ENCODE results near the gene ALDH16A1.

Gene ALDH16A1

GRCh38 chr19:49453013-49453756, at the start of gene ALDH16A1:
Gene ALDH16A1, plus strand, starts transcription at chr19:49453225. Its CDS starts 107 bp downstream, at chr19:49453332.
- peak; percentile 96 to 97 for DNase-seq (ENCODE audit: extremely low read depth in 1 of 2, low read depth in 1 of 2)

DNA sequence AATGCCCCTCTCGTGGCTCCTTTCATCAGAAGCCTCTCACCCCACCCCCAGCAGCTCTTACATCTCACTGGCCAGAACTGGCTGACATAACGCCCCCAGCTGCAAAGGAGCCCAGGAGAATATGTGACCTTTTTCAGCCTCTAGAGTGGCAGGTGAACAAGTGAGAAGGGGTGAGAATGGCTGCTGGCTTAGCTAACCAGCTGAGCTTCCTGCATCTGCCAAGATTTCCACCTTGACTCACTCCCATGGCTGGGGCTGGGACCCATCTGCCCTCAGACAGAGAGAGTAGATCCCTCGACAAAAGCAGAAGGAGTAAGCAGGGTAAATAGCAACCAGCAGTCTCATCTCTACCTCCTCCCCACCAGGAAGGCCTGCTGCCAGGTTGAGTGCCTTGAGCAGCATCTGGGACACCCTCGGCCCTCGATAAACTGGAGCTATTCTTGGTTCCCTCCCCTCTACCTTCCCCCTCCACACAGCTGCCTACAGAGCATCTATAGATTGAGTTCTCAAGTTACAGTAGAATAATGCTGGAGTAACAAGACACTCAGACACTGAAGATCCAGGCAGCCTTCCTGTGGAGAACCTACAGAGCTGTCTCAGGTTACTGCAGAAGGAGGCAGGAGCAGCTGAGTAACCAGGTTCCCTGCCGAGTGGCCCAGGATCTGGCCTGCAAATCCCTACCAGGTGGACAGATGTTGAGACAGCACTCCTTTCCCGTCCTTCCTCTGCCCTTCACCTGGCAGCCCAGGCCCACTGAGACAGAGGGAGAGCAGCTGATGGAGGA, 49.4 kb upstream of the ALDH16A1 start:
- DNase-seq (ENCODE audit: extremely low read depth in 1 of 2, low read depth in 1 of 2): no peak

- no peak for DNase-seq (ENCODE audit: extremely low read depth in 1 of 2, low read depth in 1 of 2)
These were observed 45.9 kb upstream of the ALDH16A1 start for GRCh38 chr19:49407079-49407478.

DNA sequence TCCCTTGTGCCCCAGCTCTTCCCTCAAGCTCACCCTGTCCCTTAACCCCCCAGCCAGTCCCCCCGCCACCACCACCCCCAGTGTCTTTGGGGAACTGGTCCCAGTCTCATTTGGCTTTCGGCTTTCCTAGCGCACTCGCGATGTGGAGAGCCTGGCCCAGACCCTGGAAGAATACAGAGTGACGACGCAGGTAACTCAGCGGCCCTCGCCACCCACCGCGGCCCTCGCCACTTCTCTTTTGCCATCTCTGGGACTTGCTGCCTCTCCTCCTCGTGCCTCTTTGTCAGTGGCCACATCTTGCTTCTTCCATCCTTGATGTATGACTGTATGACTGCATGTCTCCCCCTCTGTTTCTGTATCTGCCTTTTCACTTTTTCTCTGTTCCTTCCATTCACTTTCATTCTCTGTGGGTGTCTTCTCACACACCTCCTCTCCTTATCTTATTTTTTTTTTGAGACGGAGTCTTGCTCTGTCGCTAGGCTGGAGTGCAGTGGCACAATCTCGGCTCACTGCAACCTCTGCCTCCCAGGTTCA, 45.5 kb upstream of the ALDH16A1 start:
- no peak for DNase-seq (ENCODE audit: extremely low read depth in 1 of 2, low read depth in 1 of 2)

GRCh38 chr19:49408816-49409440, 44.1 kb upstream of the ALDH16A1 start:
- DNase-seq (ENCODE audit: extremely low read depth in 1 of 2, low read depth in 1 of 2): no peak

DNA sequence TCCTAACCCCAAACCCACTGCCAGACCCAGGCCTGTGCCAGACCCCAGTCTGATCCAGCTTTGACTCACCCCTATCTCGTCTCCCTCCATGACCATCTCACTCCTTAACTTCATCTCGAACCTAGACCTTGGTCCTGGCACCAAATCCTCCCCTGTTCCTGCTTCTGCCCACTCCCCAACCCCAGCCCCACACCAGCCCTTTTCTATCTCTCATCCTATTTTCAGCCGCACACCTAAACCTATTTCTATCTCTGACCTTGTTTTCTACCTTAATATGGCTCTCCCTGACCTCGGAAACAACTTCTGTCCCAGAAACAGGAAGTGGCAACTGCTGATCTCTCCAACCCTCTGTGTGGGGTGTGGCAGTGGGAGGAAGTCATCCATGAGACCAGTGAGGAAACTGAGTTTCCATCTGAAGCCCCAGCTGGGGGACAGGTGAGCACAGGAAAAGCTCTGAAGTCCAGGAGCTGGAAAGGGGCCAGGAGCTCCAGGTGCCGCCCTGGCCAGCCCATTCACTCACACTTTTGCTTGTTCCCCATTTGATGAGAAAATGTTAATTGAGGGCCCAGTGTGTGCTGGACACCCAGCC, 43.5 kb upstream of the ALDH16A1 start:
- no peak for DNase-seq (ENCODE audit: extremely low read depth in 1 of 2, low read depth in 1 of 2)

DNA sequence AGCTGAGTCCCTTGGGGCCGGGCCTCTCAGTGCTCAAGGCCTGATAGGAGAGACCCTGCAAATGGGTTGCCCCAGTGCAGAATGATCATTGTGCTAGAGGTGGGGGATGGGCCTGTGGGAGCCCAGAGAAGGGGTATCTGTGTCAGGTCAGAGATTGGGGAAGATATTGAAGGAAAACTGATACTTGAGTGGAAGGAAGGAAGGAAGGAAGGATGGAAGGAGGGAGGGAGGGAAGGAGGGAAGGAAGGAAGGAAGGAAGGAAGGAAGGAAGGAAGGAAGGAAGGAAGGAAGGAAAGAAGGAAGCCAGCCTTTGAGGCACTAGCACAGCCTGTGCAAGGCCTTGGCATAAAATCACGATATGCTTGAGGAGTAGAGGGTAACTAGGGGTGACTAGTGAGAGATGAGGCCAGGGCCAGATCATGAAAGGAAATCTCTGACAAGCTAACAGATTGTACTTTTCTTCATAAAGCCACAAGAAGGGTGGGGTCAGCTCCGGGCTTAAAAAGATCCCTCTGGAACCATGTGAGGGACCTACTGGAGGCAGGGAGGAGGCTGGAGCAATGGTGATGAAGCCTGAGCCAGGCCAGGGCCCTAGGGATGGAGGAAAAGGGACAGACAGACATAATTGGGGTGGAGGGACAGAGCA, 41.2 kb upstream of the ALDH16A1 start:
- no peak for DNase-seq (ENCODE audit: extremely low read depth in 1 of 2, low read depth in 1 of 2)

DNA sequence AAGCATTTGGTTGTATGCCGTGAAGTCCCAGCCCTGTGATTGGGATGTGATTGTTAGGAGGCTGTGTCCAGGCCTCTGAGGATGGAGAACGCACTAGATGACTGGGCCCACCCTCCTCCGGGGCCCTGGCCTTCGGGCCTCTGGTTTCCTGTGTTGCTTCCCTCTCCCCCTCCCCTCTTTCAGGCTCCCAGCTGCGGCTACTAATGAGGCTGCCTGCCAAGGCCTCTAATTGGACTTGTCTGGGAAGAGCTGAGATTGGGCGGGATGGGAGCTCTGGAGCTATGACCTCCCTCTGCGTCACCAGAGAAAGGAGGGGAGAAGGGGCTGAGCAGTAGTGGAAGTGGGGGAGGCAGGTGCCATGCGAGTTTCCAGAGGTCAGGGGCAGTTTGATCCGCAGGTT, 39.7 kb upstream of the ALDH16A1 start:
- DNase-seq (ENCODE audit: extremely low read depth in 1 of 2, low read depth in 1 of 2): no peak

DNA sequence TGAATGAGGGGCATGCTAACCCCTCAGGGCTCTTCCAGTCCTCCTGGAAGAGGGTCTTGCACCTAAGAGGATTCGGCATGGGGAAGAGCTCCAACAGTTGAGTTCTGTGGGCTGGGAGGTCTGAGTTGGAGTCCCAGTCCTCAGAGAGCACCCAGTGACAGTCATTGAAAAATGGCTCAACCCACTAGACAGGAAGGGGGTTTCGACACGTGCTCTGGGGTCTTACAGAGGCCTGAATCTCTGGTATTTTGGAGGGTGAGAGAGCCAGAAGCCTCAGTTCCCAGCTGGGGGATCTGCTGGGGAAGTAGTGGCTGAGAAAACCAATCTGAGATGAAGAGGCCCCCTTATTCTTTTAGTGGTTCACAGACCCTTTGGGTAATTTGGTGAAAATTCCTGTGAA, 38.8 kb upstream of the ALDH16A1 start:
- DNase-seq (ENCODE audit: extremely low read depth in 1 of 2, low read depth in 1 of 2): no peak

- DNase-seq (ENCODE audit: extremely low read depth in 1 of 2, low read depth in 1 of 2): no peak
These were observed 37.8 kb upstream of the ALDH16A1 start for GRCh38 chr19:49415102-49415809.

- no peak for DNase-seq (ENCODE audit: extremely low read depth in 1 of 2, low read depth in 1 of 2)
These were observed 37.2 kb upstream of the ALDH16A1 start for GRCh38 chr19:49415810-49416200.

GRCh38 chr19:49417088-49417487, 35.9 kb upstream of the ALDH16A1 start:
- DNase-seq (ENCODE audit: extremely low read depth in 1 of 2, low read depth in 1 of 2): no peak

DNA sequence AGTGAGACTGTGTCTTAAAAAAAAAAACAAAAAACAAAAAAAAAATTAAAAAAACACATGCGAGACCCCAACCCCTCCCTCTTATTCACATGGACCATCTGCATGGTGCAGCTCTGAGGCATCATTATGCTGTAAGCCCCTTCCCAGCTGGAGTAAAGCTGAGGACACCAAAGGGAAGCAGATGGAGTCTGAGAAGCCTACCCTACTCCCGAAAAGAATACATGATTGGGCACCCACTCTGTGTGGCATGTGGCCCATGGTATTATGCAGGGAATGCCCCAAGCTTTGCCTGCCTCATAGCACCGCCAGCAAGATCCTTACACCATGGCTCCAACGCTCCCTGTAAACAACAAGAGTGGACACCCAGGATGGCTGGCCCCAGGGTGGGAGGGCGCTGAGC, 34.5 kb upstream of the ALDH16A1 start:
- no peak for DNase-seq (ENCODE audit: extremely low read depth in 1 of 2, low read depth in 1 of 2)

DNA sequence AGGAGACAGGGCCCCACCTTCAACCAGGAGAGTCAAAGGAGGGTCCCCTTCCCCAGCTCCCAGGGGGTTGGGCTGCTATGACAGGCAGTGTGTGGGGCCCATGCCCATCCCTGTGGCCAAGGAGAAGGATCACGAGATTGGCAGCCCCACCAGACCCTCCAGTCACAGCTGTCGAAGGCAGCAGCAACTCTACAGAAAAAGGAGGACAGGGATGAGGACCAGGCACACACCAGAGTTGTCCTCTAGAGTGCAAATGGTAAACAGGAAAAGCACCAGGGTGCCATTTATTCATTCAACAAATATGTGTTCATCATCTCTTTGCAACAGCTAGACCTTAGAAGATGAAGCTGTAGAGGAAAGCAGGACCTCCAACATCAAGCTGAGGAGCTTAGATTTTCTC, 33.9 kb upstream of the ALDH16A1 start:
- no peak for DNase-seq (ENCODE audit: extremely low read depth in 1 of 2, low read depth in 1 of 2)

DNA sequence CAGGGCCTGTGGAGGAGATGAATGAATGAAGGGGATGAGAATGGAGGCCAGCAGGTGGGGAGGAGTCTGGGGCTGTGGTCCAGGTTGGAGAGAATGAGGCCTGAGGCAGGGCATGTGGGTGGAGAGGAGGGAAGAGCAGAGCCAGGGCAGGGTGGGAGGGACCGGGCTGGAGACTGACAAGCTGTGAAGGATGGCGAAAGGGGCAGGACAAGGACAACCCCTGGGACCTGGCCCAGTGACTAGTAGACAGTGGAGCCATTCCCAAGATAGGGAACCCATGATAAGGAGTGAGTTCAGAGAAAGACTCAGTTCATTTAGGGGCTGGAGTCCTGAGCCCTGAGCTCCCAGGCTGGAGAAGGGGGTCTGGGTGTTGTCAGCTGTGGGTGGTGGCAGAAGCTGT, 32.8 kb upstream of the ALDH16A1 start:
- no peak for DNase-seq (ENCODE audit: extremely low read depth in 1 of 2, low read depth in 1 of 2)

DNA sequence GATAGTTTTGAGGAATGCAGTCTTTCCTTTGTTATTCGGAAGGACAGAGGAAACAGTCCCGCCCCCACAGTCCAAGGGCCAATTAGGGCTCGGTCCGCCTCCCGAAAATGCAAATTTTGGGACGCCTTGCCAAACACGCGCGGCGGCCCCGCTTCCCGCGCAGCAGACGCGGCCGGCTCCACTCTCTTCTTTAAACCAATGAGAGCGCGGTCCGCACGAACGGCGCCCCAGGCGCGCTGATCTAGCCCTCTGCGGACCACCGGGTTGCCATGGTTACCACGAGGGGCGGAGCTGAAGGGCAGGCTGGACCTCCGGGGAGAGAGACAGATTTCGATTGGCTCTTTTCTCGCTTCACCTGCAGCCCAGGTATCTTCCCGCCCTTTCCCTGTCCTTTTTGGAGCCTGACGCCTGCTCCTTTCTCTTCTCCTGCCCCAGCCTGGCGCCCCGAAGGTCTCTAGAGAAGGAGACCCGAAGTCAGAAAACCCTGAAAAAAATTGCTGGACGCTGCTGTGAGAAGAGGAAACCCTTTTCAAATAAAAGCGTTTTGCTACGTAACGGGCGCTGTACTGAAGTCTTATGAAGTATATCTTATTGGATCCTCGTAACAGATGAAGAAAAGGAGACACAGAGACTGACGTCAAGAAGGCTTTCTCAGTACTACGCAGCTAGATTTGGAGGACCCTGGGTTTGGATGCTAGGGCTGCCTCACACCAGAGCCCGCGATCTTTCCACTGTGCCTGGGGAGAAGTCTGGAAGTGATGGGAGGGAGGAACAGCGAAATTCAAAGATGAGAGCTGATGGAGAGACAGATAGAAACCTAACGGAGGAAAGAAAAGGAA, 31.8 kb upstream of the ALDH16A1 start:
- no peak for DNase-seq (ENCODE audit: extremely low read depth in 1 of 2, low read depth in 1 of 2)

- no peak for DNase-seq (ENCODE audit: extremely low read depth in 1 of 2, low read depth in 1 of 2)
These were observed 31.2 kb upstream of the ALDH16A1 start for GRCh38 chr19:49421878-49422202.

DNA sequence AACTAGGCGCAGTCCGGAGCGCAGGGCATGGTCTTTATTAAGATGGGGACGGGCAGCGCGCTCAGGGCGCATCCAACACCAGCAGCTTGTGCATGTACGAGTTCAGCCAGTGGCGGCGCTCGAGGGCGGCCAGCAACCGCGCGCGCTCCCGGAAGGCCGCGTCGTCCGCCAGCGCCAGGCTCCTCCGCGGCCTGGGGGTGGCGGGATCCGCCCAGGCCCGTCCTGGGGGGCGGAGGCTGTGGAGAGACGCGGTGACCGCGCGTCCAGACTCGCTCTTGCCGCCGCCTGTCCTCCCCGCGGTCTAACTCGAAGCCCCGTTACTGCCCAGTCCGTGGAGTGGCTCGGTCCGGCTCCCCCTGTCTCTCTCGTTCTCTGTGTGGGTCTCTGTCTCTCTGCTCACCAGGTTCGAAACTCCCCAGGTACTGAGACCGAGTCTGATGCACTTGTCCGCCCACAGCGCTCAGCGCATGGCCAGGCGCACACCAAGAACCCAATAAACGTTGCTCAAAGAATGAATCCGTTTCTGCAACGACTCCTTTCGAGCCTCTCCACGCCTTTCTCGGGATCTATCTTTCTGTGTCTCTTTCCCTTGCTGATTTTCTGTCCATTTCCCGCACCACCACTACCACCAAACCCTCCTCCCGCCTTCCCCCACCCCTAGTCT, 30.5 kb upstream of the ALDH16A1 start:
- DNase-seq (ENCODE audit: extremely low read depth in 1 of 2, low read depth in 1 of 2): no peak
